Neural progenitor cell (in vitro differentiated cells): ENCODE results near the gene USH1G. TPM values are rescaled to one million over a fixed set of nuclear protein-coding genes. Genes with fewer than 3 reads are reported as not detected.

ENCODE experiments used
- DNase-seq: peaks from one replicate; pipeline ENCODE4 v3.0.0-alpha.2; 2016; ENCODE audit warnings: low spot score
- H2AFZ ChIP-seq: fragments of 200-600 bp; sonication (generic); replicated peaks from 2 replicates; pipeline ENCODE4 v1.6.1; 2016; ENCODE audit warnings: antibody characterized with exemption
- H3F3A ChIP-seq: fragments of 200-600 bp; sonication (generic); 2 replicates; pipeline ENCODE4 v1.6.1; 2016; ENCODE audit warnings: antibody characterized with exemption, low read depth
- H3K27ac ChIP-seq: fragments of 200-600 bp; sonication (generic); 2 replicates; pipeline ENCODE4 v1.5.1; 2016; ENCODE audit warnings: mild to moderate bottlenecking
- H3K27me3 ChIP-seq: fragments of 200-600 bp; sonication (generic); 2 replicates; pipeline ENCODE4 v1.6.1; 2016; ENCODE audit warnings: mild to moderate bottlenecking, moderate library complexity
- H3K36me3 ChIP-seq: fragments of 200-600 bp; sonication (generic); 2 replicates; pipeline ENCODE4 v1.5.1; 2016
- H3K4me1 ChIP-seq: fragments of 200-600 bp; sonication (generic); 2 replicates; pipeline ENCODE4 v1.6.1; 2016; ENCODE audit warnings: mixed run types
- H3K4me2 ChIP-seq: fragments of 200-600 bp; sonication (generic); 2 replicates; pipeline ENCODE4 v1.6.1; 2016
- H3K4me3 ChIP-seq: fragments of 200-600 bp; sonication (generic); 2 replicates; pipeline ENCODE4 v1.5.1; 2016
- H3K79me2 ChIP-seq: fragments of 200-600 bp; sonication (generic); 2 replicates; pipeline ENCODE4 v1.6.1; 2016; ENCODE audit warnings: low read depth
- H3K9ac ChIP-seq: fragments of 200-600 bp; sonication (generic); 2 replicates; pipeline ENCODE4 v1.6.1; 2016
- H3K9me3 ChIP-seq: fragments of 200-600 bp; sonication (generic); 2 replicates; pipeline ENCODE4 v1.5.1; 2016; ENCODE audit warnings: low read depth
- H4K20me1 ChIP-seq: fragments of 200-600 bp; sonication (generic); 2 replicates; pipeline ENCODE4 v1.6.1; 2016; ENCODE audit warnings: low read depth
- H3K27ac Mint-ChIP-seq: 3 replicates; pipeline ENCODE4 v1.8.0; 2021; ENCODE audit warnings: mixed read lengths
- H3K27me3 Mint-ChIP-seq: 2 replicates; pipeline ENCODE4 v1.8.0; 2022; ENCODE audit warnings: low read depth, mild to moderate bottlenecking, inconsistent platforms, moderate library complexity, mixed read lengths; ENCODE audit not compliant: insufficient read depth
- H3K36me3 Mint-ChIP-seq: 3 replicates; pipeline ENCODE4 v1.8.0; 2021; ENCODE audit warnings: mixed read lengths
- H3K4me1 Mint-ChIP-seq: 3 replicates; pipeline ENCODE4 v1.8.0; 2021; ENCODE audit warnings: mixed read lengths
- H3K4me3 Mint-ChIP-seq: 3 replicates; pipeline ENCODE4 v1.8.0; 2021; ENCODE audit warnings: mild to moderate bottlenecking, moderate library complexity, mixed read lengths
- H3K9me3 Mint-ChIP-seq: 3 replicates; pipeline ENCODE4 v1.8.0; 2020; ENCODE audit warnings: mixed read lengths
- EZH2 ChIP-seq: fragments of 200-600 bp; sonication (generic); IDR thresholded peaks from 2 replicates; pipeline ENCODE4 v1.6.1; 2017; ENCODE audit warnings: antibody characterized with exemption, mild to moderate bottlenecking, moderate library complexity
- EZH2phosphoT487 ChIP-seq: fragments of 200-600 bp; sonication (generic); IDR thresholded peaks from 2 replicates; pipeline ENCODE4 v1.6.1; 2017; ENCODE audit warnings: antibody characterized with exemption
- total RNA-seq: library from RNA; depleted of rRNA; stranded (reverse); fragments of >200 nt; gene quantifications from 2 replicates; pipeline ENCODE4 v1.2.3, GENCODE V29; 2015; ENCODE audit warnings: low replicate concordance
- TF ChIP-seq, protein P1 (sequence below): fragments of 200-600 bp; sonication (generic); IDR thresholded peaks from 2 replicates; pipeline ENCODE4 v1.5.1; 2017; ENCODE audit warnings: antibody characterized with exemption, mild to moderate bottlenecking

The USH1G gene
- total RNA-seq, 1 donor from 2014 or later = not detected

DNA sequence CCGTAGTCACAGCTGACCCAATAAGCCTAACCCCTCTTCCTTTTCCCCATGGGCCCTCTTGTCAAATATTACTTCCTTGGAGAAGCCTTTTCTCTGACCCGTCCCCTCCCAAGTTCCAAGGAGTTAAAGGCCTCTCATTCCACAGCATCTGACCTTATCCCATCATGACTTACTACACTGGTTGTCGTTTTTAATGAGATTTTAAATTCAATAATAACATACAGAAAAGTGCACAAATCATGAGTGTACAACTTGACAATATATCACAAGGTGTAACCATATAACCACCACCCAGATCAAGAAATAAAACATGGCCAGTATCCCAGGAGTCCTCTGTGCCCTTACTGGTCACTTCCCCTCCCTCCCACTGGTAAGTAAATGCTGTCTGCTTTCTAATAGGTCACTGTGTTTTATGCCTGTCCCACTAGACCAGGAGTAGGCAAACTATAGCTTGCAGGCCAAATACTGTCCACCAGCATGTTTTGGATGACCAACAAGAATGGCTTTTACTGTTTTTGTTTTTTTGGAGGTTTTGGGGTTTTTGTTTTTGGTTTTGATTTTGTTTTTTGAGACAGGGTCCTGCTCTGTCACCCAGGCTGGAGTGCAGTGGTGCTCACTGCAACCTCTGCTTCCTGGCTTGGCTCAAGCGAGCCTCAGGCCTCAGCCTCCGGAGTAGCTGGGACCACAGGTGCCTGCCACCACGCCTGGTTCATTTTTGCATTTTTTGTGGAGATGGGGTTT is 49.0 kb downstream of the USH1G start:
- Histone ChIP-seq H3F3A (peaks cover 5% of the 10 kb centered on the region), H4K20me1 (no peaks in the 10 kb centered on the region), H3K4me1 (peaks cover 5% of the 10 kb centered on the region), H3K9me3 (no peaks in the 10 kb centered on the region), H3K4me2 (peak overlapping the region; percentile 90), H3K4me3 (peak overlapping the region; percentile 77), H3K36me3 (no peaks in the 10 kb centered on the region), H3K27me3 (no peaks in the 10 kb centered on the region), H3K27ac (no peak overlapping the region), H2AFZ (peak overlapping the region; percentile 65), H3K9ac (peak overlapping the region; percentile 82), H3K79me2 (no peaks in the 10 kb centered on the region)
- Mint-ChIP-seq H3K27ac (peak overlapping the region; percentile 67), H3K4me3 (peak overlapping the region; percentile 89), H3K27me3 (peaks cover 17% of the 10 kb centered on the region), H3K36me3 (no peaks in the 10 kb centered on the region), H3K9me3 (no peaks in the 10 kb centered on the region), H3K4me1 (peaks cover 15% of the 10 kb centered on the region)
- no peak for DNase-seq
- TF ChIP-seq, protein P1, sequence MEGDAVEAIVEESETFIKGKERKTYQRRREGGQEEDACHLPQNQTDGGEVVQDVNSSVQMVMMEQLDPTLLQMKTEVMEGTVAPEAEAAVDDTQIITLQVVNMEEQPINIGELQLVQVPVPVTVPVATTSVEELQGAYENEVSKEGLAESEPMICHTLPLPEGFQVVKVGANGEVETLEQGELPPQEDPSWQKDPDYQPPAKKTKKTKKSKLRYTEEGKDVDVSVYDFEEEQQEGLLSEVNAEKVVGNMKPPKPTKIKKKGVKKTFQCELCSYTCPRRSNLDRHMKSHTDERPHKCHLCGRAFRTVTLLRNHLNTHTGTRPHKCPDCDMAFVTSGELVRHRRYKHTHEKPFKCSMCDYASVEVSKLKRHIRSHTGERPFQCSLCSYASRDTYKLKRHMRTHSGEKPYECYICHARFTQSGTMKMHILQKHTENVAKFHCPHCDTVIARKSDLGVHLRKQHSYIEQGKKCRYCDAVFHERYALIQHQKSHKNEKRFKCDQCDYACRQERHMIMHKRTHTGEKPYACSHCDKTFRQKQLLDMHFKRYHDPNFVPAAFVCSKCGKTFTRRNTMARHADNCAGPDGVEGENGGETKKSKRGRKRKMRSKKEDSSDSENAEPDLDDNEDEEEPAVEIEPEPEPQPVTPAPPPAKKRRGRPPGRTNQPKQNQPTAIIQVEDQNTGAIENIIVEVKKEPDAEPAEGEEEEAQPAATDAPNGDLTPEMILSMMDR = no peak
- TF ChIP-seq EZH2 (no peak), EZH2phosphoT487 (no peak)

DNA sequence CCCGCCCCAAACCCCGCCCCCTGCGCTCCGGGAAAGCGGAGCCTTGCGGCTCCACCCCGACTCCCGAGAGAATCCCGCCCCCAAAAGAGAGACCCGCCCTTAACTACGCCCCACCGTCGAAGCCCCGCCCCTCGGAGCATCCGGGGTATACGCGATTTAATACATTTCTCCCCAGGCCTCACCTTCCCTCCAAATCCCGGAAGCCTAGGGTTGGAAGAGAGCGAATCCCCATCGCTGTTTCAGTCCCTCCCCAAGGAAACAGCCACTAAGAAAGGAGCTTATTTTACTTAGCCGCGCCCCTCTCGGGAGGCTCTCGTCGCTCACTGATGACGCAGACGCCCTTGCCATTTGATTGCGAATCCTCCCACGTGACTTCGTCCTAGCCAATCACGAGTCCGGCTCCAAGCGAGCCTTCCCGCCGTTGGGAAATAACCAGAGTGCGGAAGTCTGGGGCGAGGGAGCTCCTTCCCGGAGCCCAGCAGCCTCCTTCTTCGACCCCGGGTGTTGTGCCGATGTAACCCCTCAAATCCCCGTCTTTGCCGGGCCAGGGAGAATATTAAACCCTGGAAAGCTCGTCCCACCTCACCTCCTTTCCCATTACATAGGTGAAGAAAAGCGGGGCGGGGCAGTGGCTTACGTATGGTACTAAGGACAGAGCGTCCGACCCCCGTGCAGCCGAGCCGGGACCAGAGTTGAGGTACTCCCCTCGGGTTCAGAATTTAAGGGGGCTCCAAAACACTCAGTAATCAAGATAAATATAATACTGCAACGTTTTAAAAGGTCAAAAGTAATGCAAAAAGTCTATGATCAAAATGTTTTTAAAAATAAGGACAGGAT is 49.8 kb downstream of the USH1G start:
- no peak overlapping the region for H3K27ac ChIP-seq

GRCh38 chr17:74872313-74873036 is 50.6 kb downstream of the USH1G start, which contains the start of gene FDXR:
Gene FDXR, minus strand, starts transcription at chr17:74872994. Its CDS starts 50 bp downstream, at chr17:74872944.
- no peaks in the 10 kb centered on the region for H3K36me3 ChIP-seq
- H3K27me3 ChIP-seq = no peaks in the 10 kb centered on the region
- no peaks in the 10 kb centered on the region for H4K20me1 ChIP-seq
- no peaks in the 10 kb centered on the region for H3K79me2 ChIP-seq
- no peak for TF ChIP-seq EZH2phosphoT487
- TF ChIP-seq, protein P1 = no peak
- no peak for TF ChIP-seq EZH2
- peaks cover 5% of the 10 kb centered on the region for H3K4me1 ChIP-seq
- peak within 1 kb of the TSS; percentile 66 for H2AFZ ChIP-seq
- peak within 1 kb of the TSS; percentile 96 for H3K4me2 ChIP-seq
- Mint-ChIP-seq H3K27ac (peak within 1 kb of the TSS; percentile 67), H3K4me1 (peaks cover 15% of the 10 kb centered on the region), H3K36me3 (no peaks in the 10 kb centered on the region), H3K27me3 (peaks cover 15% of the 10 kb centered on the region), H3K9me3 (no peaks in the 10 kb centered on the region), H3K4me3 (peak within 1 kb of the TSS; percentile 89)
- no peak for DNase-seq
- peak within 1 kb of the TSS; percentile 82 for H3K9ac ChIP-seq
- no peak within 1 kb of the TSS for H3K27ac ChIP-seq
- no peaks in the 10 kb centered on the region for H3K9me3 ChIP-seq
- peaks cover 5% of the 10 kb centered on the region for H3F3A ChIP-seq
- H3K4me3 ChIP-seq = peak within 1 kb of the TSS; percentile 77

More for the DNA sequence above, 49.8 kb downstream of the USH1G start:
- H3K27me3 ChIP-seq = no peaks in the 10 kb centered on the region
- peak; percentile 100 for DNase-seq
- peak overlapping the region; percentile 82 for H3K9ac ChIP-seq
- H3K27me3 Mint-ChIP-seq = peaks cover 17% of the 10 kb centered on the region
- H2AFZ ChIP-seq = peak overlapping the region; percentile 65
- TF ChIP-seq EZH2phosphoT487 (no peak), EZH2 (no peak)
- TF ChIP-seq, protein P1 = no peak
- no peaks in the 10 kb centered on the region for H3K36me3 Mint-ChIP-seq
- no peaks in the 10 kb centered on the region for H3K9me3 Mint-ChIP-seq
- H3K79me2 ChIP-seq = no peaks in the 10 kb centered on the region
- peak overlapping the region; percentile 77 for H3K4me3 ChIP-seq
- H3K4me1 Mint-ChIP-seq = peaks cover 15% of the 10 kb centered on the region
- H3K9me3 ChIP-seq = no peaks in the 10 kb centered on the region
- peak overlapping the region; percentile 67 for H3K27ac Mint-ChIP-seq
- H3K4me2 ChIP-seq = peak overlapping the region; percentile 90
- peaks cover 5% of the 10 kb centered on the region for H3K4me1 ChIP-seq
- no peaks in the 10 kb centered on the region for H4K20me1 ChIP-seq
- no peaks in the 10 kb centered on the region for H3K36me3 ChIP-seq
- peak overlapping the region; percentile 89 for H3K4me3 Mint-ChIP-seq
- peaks cover 5% of the 10 kb centered on the region for H3F3A ChIP-seq
